Natural killer cell (primary cell): Measurements from ENCODE around the gene RIC1. TPM values are rescaled to one million over a fixed set of nuclear protein-coding genes. Genes with fewer than 3 reads are reported as not detected.

Experiments used
- ATAC-seq, 3 donors: fragments of 150-1000 bp in 2 of 3; fragments of 200-7000 bp in 1 of 3; cut with Tn5 transposase; 1 replicate in 1 of 3; 2 replicates in 2 of 3; pipeline ENCODE4 v1.10.0; 2021; ENCODE audit warnings: mild to moderate bottlenecking in 2 of 3, moderate library complexity in 2 of 3
- DNase-seq, 2 donors: peaks; one replicate each; pipeline versions ENCODE4 v3.0.0 to v3.0.0-alpha.2; 2013 to 2021; ENCODE audit warnings: mixed read lengths in 1 of 2
- H3K27ac ChIP-seq: one replicate; pipeline ENCODE4 v1.5.1; 2013; ENCODE audit warnings: mild to moderate bottlenecking, low read length
- H3K27me3 ChIP-seq: one replicate; pipeline ENCODE4 v1.6.1; 2013; ENCODE audit warnings: low read length; ENCODE audit not compliant: control insufficient read depth, insufficient read depth
- H3K36me3 ChIP-seq: one replicate; pipeline ENCODE4 v1.6.1; 2013; ENCODE audit warnings: low read length; ENCODE audit not compliant: control insufficient read depth, insufficient read depth
- H3K4me1 ChIP-seq: one replicate; pipeline ENCODE4 v1.6.1; 2013; ENCODE audit warnings: low read length; ENCODE audit not compliant: control insufficient read depth, insufficient read depth
- H3K4me3 ChIP-seq: one replicate; pipeline ENCODE4 v1.5.1; 2013; ENCODE audit warnings: low read length
- H3K9me3 ChIP-seq: one replicate; pipeline ENCODE4 v1.6.1; 2013; ENCODE audit warnings: low read length; ENCODE audit not compliant: control insufficient read depth, insufficient read depth
- H3K27ac Mint-ChIP-seq, 2 donors: one replicate each; pipeline ENCODE4 v1.8.0; 2022; ENCODE audit warnings: mild to moderate bottlenecking in 2 of 2, mixed read lengths in 2 of 2, moderate library complexity in 1 of 2
- H3K27me3 Mint-ChIP-seq, 2 donors: one replicate each; pipeline ENCODE4 v1.8.0; 2022; ENCODE audit warnings: low read depth in 2 of 2, mixed read lengths in 2 of 2
- H3K36me3 Mint-ChIP-seq: one replicate; pipeline ENCODE4 v1.8.0; 2022; ENCODE audit warnings: mixed read lengths
- H3K4me1 Mint-ChIP-seq, 2 donors: one replicate each; pipeline ENCODE4 v1.8.0; 2022; ENCODE audit warnings: mixed read lengths in 2 of 2
- H3K4me3 Mint-ChIP-seq: one replicate; pipeline ENCODE4 v1.8.0; 2022; ENCODE audit warnings: mild to moderate bottlenecking, moderate library complexity, mixed read lengths
- H3K9me3 Mint-ChIP-seq, 2 donors: one replicate each; pipeline ENCODE4 v1.8.0; 2022; ENCODE audit warnings: mixed read lengths in 2 of 2
- CTCF ChIP-seq: fragments of 200-600 bp; IDR thresholded peaks from one replicate; pipeline ENCODE4 v1.8.0; 2022; ENCODE audit warnings: antibody characterized with exemption
- WGBS: methylation state at CpG from one replicate; pipeline ENCODE4 v1.1.7; 2013; ENCODE audit warnings: missing lambda C conversion rate; ENCODE audit not compliant: insufficient coverage; 5-methylcytosine and 5-hydroxymethylcytosine counted together
- intact Hi-C: fragments of 100-400 bp; cut with micrococcal nuclease; formaldehyde crosslinking; loops from one replicate; pipeline ENCODE4 v1.14.2; 2022
- total RNA-seq, 4 donors: library from RNA; stranded (reverse); fragments of 120-200 nt in 1 of 4; gene quantifications; one replicate each; pipeline versions ENCODE4 v1.2.3 to v1.2.4, GENCODE V29; 2013 to 2022

Gene RIC1
- total RNA-seq, 3 donors from 2014 or later (not counting 1 experiment from before 2014, with no cell fraction given), result 23.5 to 33.9 (median 31.8) TPM

DNA sequence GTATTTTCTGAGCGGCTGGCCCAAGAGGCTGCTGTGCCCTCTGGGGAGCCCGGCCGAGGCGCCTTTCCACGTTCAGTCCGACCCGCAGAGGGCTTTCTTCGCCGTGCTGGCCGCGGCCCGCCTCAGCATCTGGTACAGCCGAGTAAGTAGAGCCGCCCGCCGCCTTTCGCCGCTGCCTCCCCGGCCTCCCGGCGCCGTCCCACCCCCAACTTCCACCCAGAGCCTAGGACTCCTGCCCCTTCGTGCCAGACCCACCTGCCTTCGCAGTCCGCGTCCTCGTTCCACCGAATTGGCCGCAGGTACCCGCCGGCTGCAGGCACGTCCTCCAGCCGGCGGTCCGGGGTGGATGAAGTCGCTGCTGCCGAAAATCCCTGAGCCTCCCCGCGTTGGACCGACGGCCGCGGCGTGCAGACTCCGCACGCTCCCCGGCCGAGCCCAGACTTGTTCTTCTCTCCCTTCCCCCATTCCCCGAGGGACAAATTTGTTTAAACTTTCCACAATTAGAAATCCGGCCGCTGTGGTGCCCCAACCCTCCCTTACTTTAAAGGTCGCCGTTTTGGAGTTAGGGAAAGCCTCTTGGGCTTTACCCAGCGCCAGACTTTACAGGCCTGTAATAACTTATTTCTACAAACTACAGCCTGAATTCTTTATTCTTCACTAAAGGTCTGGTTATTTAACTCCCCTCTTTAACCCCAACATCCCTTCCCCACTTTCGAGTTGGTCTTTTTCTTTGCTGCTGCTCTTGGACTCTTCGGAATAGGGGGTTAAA is 589 bp downstream of the RIC1 start:
- peak overlapping the region; percentile 99 for H3K4me3 ChIP-seq
- peaks cover 27% of the 10 kb centered on the region for H3K4me1 ChIP-seq
- intact Hi-C loops, result loop anchor here (2.0 to 10.0 kb wide), 6 partner anchors 193 to 1128 kb away; partner anchors contain the start of genes JAK2, KDM4C, PLGRKT and RANBP6
- Mint-ChIP-seq H3K27ac (peak overlapping the region; percentile 93), H3K36me3 (no peaks in the 10 kb centered on the region), H3K27me3 (no peaks in the 10 kb centered on the region), H3K4me1 (peaks cover 49 to 60% of the 10 kb centered on the region in 2 donors), H3K9me3 (no peaks in the 10 kb centered on the region), H3K4me3 (peak overlapping the region; percentile 99)
- H3K27me3 ChIP-seq, result no peaks in the 10 kb centered on the region
- H3K36me3 ChIP-seq, result no peaks in the 10 kb centered on the region
- 0% methylated on average over 55 of the region's 56 CpGs for WGBS
- DNase-seq (peak in 1 of 2 donors; percentile 56), ATAC-seq (peak; percentile 7 to 29 (median 25))
- peak overlapping the region; percentile 92 for H3K27ac ChIP-seq
- no peak for TF ChIP-seq CTCF
- H3K9me3 ChIP-seq, result no peaks in the 10 kb centered on the region

GRCh38 chr9:5630081-5630507 is 1.2 kb downstream of the RIC1 start:
- ATAC-seq, result no peak

GRCh38 chr9:5631026-5631425 is 2.1 kb downstream of the RIC1 start:
- no peak for TF ChIP-seq CTCF
- H3K4me3 Mint-ChIP-seq, result no peak overlapping the region
- H3K4me1 ChIP-seq, result peaks cover 17% of the 10 kb centered on the region
- H3K36me3 ChIP-seq, result no peaks in the 10 kb centered on the region
- DNase-seq, result no peak
- H3K27me3 ChIP-seq, result no peaks in the 10 kb centered on the region
- no peak overlapping the region for H3K27ac Mint-ChIP-seq
- intact Hi-C loops, result no loop called here
- ATAC-seq, result no peak
- peaks cover 58 to 67% of the 10 kb centered on the region in 2 donors for H3K4me1 Mint-ChIP-seq
- H3K36me3 Mint-ChIP-seq, result no peaks in the 10 kb centered on the region
- no peaks in the 10 kb centered on the region for H3K27me3 Mint-ChIP-seq
- H3K4me3 ChIP-seq, result no peak overlapping the region
- H3K27ac ChIP-seq, result no peak overlapping the region
- peaks cover 3% of the 10 kb centered on the region for H3K9me3 ChIP-seq
- peaks cover 4 to 6% of the 10 kb centered on the region in 2 donors for H3K9me3 Mint-ChIP-seq
- 86% methylated on average over 1 of the region's 1 CpG for WGBS

More at GRCh38 chr9:5630081-5630507, 1.2 kb downstream of the RIC1 start:
- no peaks in the 10 kb centered on the region for H3K9me3 Mint-ChIP-seq
- WGBS, result 4% methylated on average over 5 of the region's 6 CpGs
- Histone ChIP-seq H3K9me3 (no peaks in the 10 kb centered on the region), H3K27ac (peak overlapping the region; percentile 92), H3K36me3 (no peaks in the 10 kb centered on the region), H3K4me3 (peak overlapping the region; percentile 99), H3K27me3 (no peaks in the 10 kb centered on the region), H3K4me1 (peaks cover 27% of the 10 kb centered on the region)
- H3K36me3 Mint-ChIP-seq, result no peaks in the 10 kb centered on the region
- peak overlapping the region; percentile 99 for H3K4me3 Mint-ChIP-seq
- H3K4me1 Mint-ChIP-seq, result peaks cover 52 to 63% of the 10 kb centered on the region in 2 donors
- intact Hi-C loops, result no loop called here
- TF ChIP-seq CTCF, result no peak
- H3K27me3 Mint-ChIP-seq, result no peaks in the 10 kb centered on the region
- peak in 1 of 2 donors; percentile 41 for DNase-seq
- peak overlapping the region; percentile 93 for H3K27ac Mint-ChIP-seq
